ENCODE results near the gene AAK1. TPM values are rescaled to one million over a fixed set of nuclear protein-coding genes. Genes with fewer than 3 reads are reported as not detected.

The AAK1 gene
- total and polyA plus RNA-seq, 2 of the 13 experiments (the other 11 are each of a cell fraction or from before 2014, with no cell fraction given) = 9.8 to 10.3 TPM

- ATAC-seq (no peak), DNase-seq (ENCODE audit: low spot score) (no peak), FAIRE-seq (no peak)
- H4K20me1 ChIP-seq (ENCODE audit: insufficient read depth, low read length) = no peaks in the 10 kb centered on the region
- H3K9me3 ChIP-seq (ENCODE audit: low read length) = no peaks in the 10 kb centered on the region
- no peak overlapping the region for H3K4me2 ChIP-seq (ENCODE audit: low read depth, low read length)
- 91% methylated on average over 1 of the region's 1 CpG for WGBS (ENCODE audit: low lambda C conversion rate)
- H3K4me3 ChIP-seq (replicated peaks in 1 of 3; ENCODE audit: insufficient read depth in 1 of 3, low read depth in 2 of 3, low read length in 3 of 3) = no peak overlapping the region
- POLR2A ChIA-PET = no interaction called here
- H3K27ac ChIP-seq (ENCODE audit: extremely low read length, insufficient read depth, low read length) = no peak overlapping the region
- H3K9ac ChIP-seq (ENCODE audit: insufficient read depth, low read depth, low read length) = no peak overlapping the region
- no peak overlapping the region for H2AFZ ChIP-seq (ENCODE audit: low read length)
- intact Hi-C loops (cut with micrococcal nuclease; ENCODE audit: unreplicated experiment) (no loop called here), in situ Hi-C loops (cut with HindIII; ENCODE audit: extremely low pct_ligation_motif_present, low pct_unique_long_range_greater_than_20kb) (no loop called here)
- no peaks in the 10 kb centered on the region for H3K27me3 ChIP-seq (ENCODE audit: control insufficient read depth in 1 of 2, insufficient read depth in 2 of 2, low read length in 2 of 2)
- H3K79me2 ChIP-seq (ENCODE audit: insufficient read depth, low read length) = no peaks in the 10 kb centered on the region
- no peak for TF ChIP-seq CBX2 (IDR thresholded peaks at IDR 0.05; ENCODE audit: low read depth, low read length)
- no peak for TF ChIP-seq CBX2 (CRISPR knock-in tag; IDR thresholded peaks at IDR 0.05; ENCODE audit: low read depth)
- TF ChIP-seq RXRB (CRISPR knock-in tag; IDR thresholded peaks at IDR 0.05; ENCODE audit: borderline replicate concordance) = no peak
- no peak for TF ChIP-seq ZBTB7A (CRISPR knock-in tag; IDR thresholded peaks at IDR 0.05)
- TF ChIP-seq ZSCAN31 (CRISPR knock-in tag; IDR thresholded peaks at IDR 0.05; ENCODE audit: low read depth) = no peak
- no peak for TF ChIP-seq GMEB2 (CRISPR knock-in tag; IDR thresholded peaks at IDR 0.05; ENCODE audit: low read depth)
- TF ChIP-seq ZHX1 (CRISPR knock-in tag; IDR thresholded peaks at IDR 0.05; ENCODE audit: low read depth) = no peak
- TF ChIP-seq HOXA3 (CRISPR knock-in tag; IDR thresholded peaks at IDR 0.05) = no peak
- TF ChIP-seq ATF6 (CRISPR knock-in tag; conservative IDR thresholded peaks at IDR 0.05) = no peak
- TF ChIP-seq ETV6 (CRISPR knock-in tag; conservative IDR thresholded peaks at IDR 0.05) = no peak
- TF ChIP-seq CBFB (CRISPR knock-in tag; IDR thresholded peaks at IDR 0.05) = no peak
- no peak for TF ChIP-seq U2AF2 (IDR thresholded peaks at IDR 0.05; ENCODE audit: low read depth, low read length)
- TF ChIP-seq KLF13 (CRISPR knock-in tag; IDR thresholded peaks at IDR 0.05) = no peak
- TF ChIP-seq PAWR (CRISPR knock-in tag; IDR thresholded peaks at IDR 0.05; ENCODE audit: borderline replicate concordance) = no peak
- TF ChIP-seq ZNF567 (CRISPR knock-in tag; IDR thresholded peaks at IDR 0.05; ENCODE audit: borderline replicate concordance) = no peak
- no peak for TF ChIP-seq ZNF691 (CRISPR knock-in tag; IDR thresholded peaks at IDR 0.05; ENCODE audit: borderline replicate concordance, low read depth)
- TF ChIP-seq PHF5A (CRISPR knock-in tag; IDR thresholded peaks at IDR 0.05; ENCODE audit: low read depth, unreplicated experiment) = no peak
- no TSS peak for BruUV-seq (replicated peaks)
- CTCF ChIA-PET (ENCODE audit: low intra/inter-chr PET ratio, low total read pairs) = no interaction called here
- H3K4me1 ChIP-seq (ENCODE audit: insufficient read depth, low read length) = peaks cover 16% of the 10 kb centered on the region
- no peaks in the 10 kb centered on the region; a peak in 1 of 5 replicates for H3K36me3 ChIP-seq (replicated peaks in 1 of 2; ENCODE audit: control insufficient read depth in 1 of 2, insufficient read depth in 2 of 2, low read length in 2 of 2)
Measured at GRCh38 chr2:69481421-69481820, 162.1 kb downstream of the AAK1 start.
